ENCODE results near the gene FZD7. TPM values are rescaled to one million over a fixed set of nuclear protein-coding genes. Genes with fewer than 3 reads are reported as not detected.

The FZD7 gene
- total and polyA plus RNA-seq, 2 of the 8 experiments (the other 6 are each of a cell fraction or from before 2014, with no cell fraction given): 176 to 246 TPM

- peak; percentile 84 for TF ChIP-seq CHD7 (IDR thresholded peaks at IDR 0.05; ENCODE audit: insufficient replicate concordance, low read length)
- TF ChIP-seq SP1 (IDR thresholded peaks at IDR 0.05; ENCODE audit: low read depth, low read length): peak; percentile 9; the same call in 1 of the 2 replicates
- TF ChIP-seq RBBP5 (IDR thresholded peaks at IDR 0.05; ENCODE audit: borderline replicate concordance, low read depth, low read length): no peak
- TF ChIP-seq SIRT6 (IDR thresholded peaks at IDR 0.05; ENCODE audit: low read length): no peak
- TF ChIP-seq BCL11A (IDR thresholded peaks at IDR 0.05; ENCODE audit: low read depth in 2 of 2, low read length in 2 of 2): no peak
- TF ChIP-seq TBP (IDR thresholded peaks at IDR 0.05; ENCODE audit: low read depth, low read length): peak; percentile 35
- peak in 1 of 2 experiments; percentile 58; a peak in 1 of 4 replicates for TF ChIP-seq SIN3A (conservative IDR thresholded peaks at IDR 0.05 in 1 of 2, IDR thresholded peaks at IDR 0.05 in 1 of 2; ENCODE audit: low read depth in 1 of 2, low read length in 2 of 2)
Observed at GRCh38 chr2:202023198-202023903, 10.3 kb upstream of the FZD7 start (continued).

All from H1 (cell line).